Smooth muscle cell (in vitro differentiated cells): ENCODE data around the gene GPR21. TPM values are rescaled to one million over a fixed set of nuclear protein-coding genes. Genes with fewer than 3 reads are reported as not detected.

Source experiments
- DNase-seq: peaks from one replicate; lab custom pipeline; 2025; ENCODE audit not compliant: unreplicated experiment; lab: John Stamatoyannopoulos, UW
- H2AFZ ChIP-seq: fragments of 200-600 bp; sonication (generic); 2 replicates; pipeline ENCODE4 v1.6.0; 2016; ENCODE audit warnings: antibody characterized with exemption, low read depth, mild to moderate bottlenecking
- H3F3A ChIP-seq: fragments of 200-600 bp; sonication (generic); 2 replicates; pipeline ENCODE4 v1.6.0; 2017; ENCODE audit warnings: antibody characterized with exemption, low read depth
- H3K27ac ChIP-seq: fragments of 200-600 bp; sonication (generic); 2 replicates; pipeline ENCODE4 v1.5.1; 2016; ENCODE audit warnings: low read depth, mild to moderate bottlenecking
- H3K27me3 ChIP-seq: fragments of 200-600 bp; sonication (generic); 2 replicates; pipeline ENCODE4 v1.6.1; 2016; ENCODE audit warnings: low read depth, mild to moderate bottlenecking
- H3K36me3 ChIP-seq: fragments of 200-600 bp; sonication (generic); 2 replicates; pipeline ENCODE4 v1.5.1; 2016; ENCODE audit warnings: low read depth
- H3K4me1 ChIP-seq: fragments of 200-600 bp; sonication (generic); 2 replicates; pipeline ENCODE4 v1.5.1; 2016; ENCODE audit warnings: low read depth
- H3K4me2 ChIP-seq: fragments of 200-600 bp; sonication (generic); 2 replicates; pipeline ENCODE4 v1.6.0; 2016; ENCODE audit warnings: mild to moderate bottlenecking
- H3K4me3 ChIP-seq: fragments of 200-600 bp; sonication (generic); 2 replicates; pipeline ENCODE4 v1.5.1; 2016; ENCODE audit warnings: mild to moderate bottlenecking
- H3K79me2 ChIP-seq: fragments of 200-600 bp; sonication (generic); 2 replicates; pipeline ENCODE4 v1.6.0; 2016; ENCODE audit warnings: low read depth, mild to moderate bottlenecking
- H3K9ac ChIP-seq: fragments of 200-600 bp; sonication (generic); 2 replicates; pipeline ENCODE4 v1.6.0; 2016; ENCODE audit warnings: low read depth
- H3K9me3 ChIP-seq: fragments of 200-600 bp; sonication (generic); replicated peaks from 2 replicates; pipeline ENCODE4 v1.5.1; 2016; ENCODE audit warnings: low read depth
- H4K20me1 ChIP-seq: fragments of 200-600 bp; sonication (generic); 2 replicates; pipeline ENCODE4 v1.6.0; 2016; ENCODE audit warnings: low read depth
- CTCF ChIP-seq: fragments of 200-600 bp; sonication (generic); IDR thresholded peaks from 2 replicates; pipeline ENCODE4 v1.5.1; 2017; ENCODE audit warnings: borderline replicate concordance, mild to moderate bottlenecking, antibody characterized with exemption; ENCODE audit not compliant: insufficient read depth, poor library complexity, severe bottlenecking
- WGBS: methylation state at CpG from one replicate; pipeline ENCODE4 v1.1.7; 2016; ENCODE audit warnings: low lambda C conversion rate; 5-methylcytosine and 5-hydroxymethylcytosine counted together
- polyA plus RNA-seq: library from polyadenylated mRNA; unstranded; fragments of >200 nt; fragmentation: Nextera tagmentation; extraction: Ambion mirVana; gene quantifications from 2 replicates; pipeline ENCODE4 v1.2.1, GENCODE V29; 2016
- total RNA-seq: library from RNA; depleted of rRNA; stranded (reverse); fragments of >200 nt; gene quantifications from 2 replicates; pipeline ENCODE4 v1.2.3, GENCODE V29; 2014

Gene GPR21
- total and polyA plus RNA-seq, 2 experiments from 2014 or later: 2.0 TPM; not detected in 1

GRCh38 chr9:123034881-123035510 lies 1.5 kb downstream of the GPR21 start:
- Histone ChIP-seq H3K9me3 (no peaks in the 10 kb centered on the region), H3K27ac (no peak overlapping the region), H3K27me3 (no peaks in the 10 kb centered on the region), H3K79me2 (no peaks in the 10 kb centered on the region), H3K4me1 (peaks cover 12% of the 10 kb centered on the region), H3K9ac (no peak overlapping the region), H3F3A (no peaks in the 10 kb centered on the region), H3K4me3 (no peak overlapping the region), H4K20me1 (peaks cover 4% of the 10 kb centered on the region), H3K36me3 (no peaks in the 10 kb centered on the region), H2AFZ (no peak overlapping the region), H3K4me2 (no peak overlapping the region)
- 94% methylated on average over 13 of the region's 13 CpGs for WGBS
- no peak for TF ChIP-seq CTCF
- DNase-seq: no peak

- H4K20me1 ChIP-seq: peaks cover 4% of the 10 kb centered on the region
- no peak overlapping the region for H3K4me3 ChIP-seq
- H3F3A ChIP-seq: no peaks in the 10 kb centered on the region
- H3K79me2 ChIP-seq: no peaks in the 10 kb centered on the region
- DNase-seq: no peak
- H3K9me3 ChIP-seq: no peaks in the 10 kb centered on the region
- no peak overlapping the region for H3K9ac ChIP-seq
- H3K4me1 ChIP-seq: peaks cover 12% of the 10 kb centered on the region
- H3K4me2 ChIP-seq: no peak overlapping the region
- no peak overlapping the region for H2AFZ ChIP-seq
- H3K27ac ChIP-seq: no peak overlapping the region
- no peaks in the 10 kb centered on the region for H3K36me3 ChIP-seq
- H3K27me3 ChIP-seq: no peaks in the 10 kb centered on the region
- WGBS: 96% methylated on average over 2 of the region's 2 CpGs
- no peak for TF ChIP-seq CTCF
These were observed 2.3 kb downstream of the GPR21 start for GRCh38 chr9:123035791-123036190.

- Histone ChIP-seq H3K27me3 (no peaks in the 10 kb centered on the region), H3K79me2 (no peaks in the 10 kb centered on the region), H3F3A (no peaks in the 10 kb centered on the region), H2AFZ (no peak overlapping the region), H3K4me1 (peaks cover 12% of the 10 kb centered on the region), H4K20me1 (peaks cover 4% of the 10 kb centered on the region), H3K27ac (peak overlapping the region; percentile 58), H3K4me2 (peak overlapping the region; percentile 59), H3K9ac (no peak overlapping the region), H3K9me3 (no peaks in the 10 kb centered on the region), H3K4me3 (no peak overlapping the region), H3K36me3 (no peaks in the 10 kb centered on the region)
- TF ChIP-seq CTCF: no peak
- 17% methylated on average over 3 of the region's 3 CpGs for WGBS
- DNase-seq: no peak
These were observed 3.6 kb downstream of the GPR21 start for GRCh38 chr9:123036893-123037545.
